DND-41 (cell line): ENCODE results near the gene GNLY.

ENCODE experiments used
- EZH2 ChIP-seq: IDR thresholded peaks from 3 replicates; pipeline ENCODE4 v1.6.1; 2012; ENCODE audit warnings: borderline replicate concordance, low read depth, mild to moderate bottlenecking, moderate library complexity, low read length, inconsistent platforms; ENCODE audit not compliant: severe bottlenecking
- TF ChIP-seq, protein P1 (sequence below): IDR thresholded peaks from 2 replicates; pipeline ENCODE4 v1.5.1; 2012; ENCODE audit warnings: borderline replicate concordance, low read length, moderate library complexity, mild to moderate bottlenecking; ENCODE audit not compliant: poor library complexity, severe bottlenecking; ENCODE audit errors: extremely low read depth

DNA sequence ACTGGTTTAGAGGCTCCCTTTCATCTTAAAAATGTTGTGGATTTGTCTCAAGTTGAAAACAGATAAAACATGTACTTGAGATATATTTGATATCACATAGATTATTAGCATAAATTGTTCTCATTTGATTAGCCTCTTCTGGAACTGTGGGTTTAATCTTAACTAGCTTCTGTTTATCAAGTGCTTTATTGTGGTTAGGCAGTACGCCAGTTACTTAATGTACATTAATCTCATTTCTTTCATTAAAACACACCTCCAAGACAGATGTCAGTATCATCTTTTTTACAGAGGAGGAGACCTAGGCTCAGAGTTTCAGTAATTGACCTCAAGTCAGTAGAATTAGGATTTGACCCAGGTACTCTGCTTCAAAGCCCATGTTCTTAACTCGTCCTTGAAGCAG lies 48.0 kb upstream of the GNLY start:
- TF ChIP-seq, protein P1, sequence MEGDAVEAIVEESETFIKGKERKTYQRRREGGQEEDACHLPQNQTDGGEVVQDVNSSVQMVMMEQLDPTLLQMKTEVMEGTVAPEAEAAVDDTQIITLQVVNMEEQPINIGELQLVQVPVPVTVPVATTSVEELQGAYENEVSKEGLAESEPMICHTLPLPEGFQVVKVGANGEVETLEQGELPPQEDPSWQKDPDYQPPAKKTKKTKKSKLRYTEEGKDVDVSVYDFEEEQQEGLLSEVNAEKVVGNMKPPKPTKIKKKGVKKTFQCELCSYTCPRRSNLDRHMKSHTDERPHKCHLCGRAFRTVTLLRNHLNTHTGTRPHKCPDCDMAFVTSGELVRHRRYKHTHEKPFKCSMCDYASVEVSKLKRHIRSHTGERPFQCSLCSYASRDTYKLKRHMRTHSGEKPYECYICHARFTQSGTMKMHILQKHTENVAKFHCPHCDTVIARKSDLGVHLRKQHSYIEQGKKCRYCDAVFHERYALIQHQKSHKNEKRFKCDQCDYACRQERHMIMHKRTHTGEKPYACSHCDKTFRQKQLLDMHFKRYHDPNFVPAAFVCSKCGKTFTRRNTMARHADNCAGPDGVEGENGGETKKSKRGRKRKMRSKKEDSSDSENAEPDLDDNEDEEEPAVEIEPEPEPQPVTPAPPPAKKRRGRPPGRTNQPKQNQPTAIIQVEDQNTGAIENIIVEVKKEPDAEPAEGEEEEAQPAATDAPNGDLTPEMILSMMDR, result no peak
- TF ChIP-seq EZH2, result no peak
